GM21526 (cell line): Measurements from ENCODE around the gene RUNX3.

ENCODE experiments used
- ATAC-seq: cut with Tn5 transposase; IDR thresholded peaks from one replicate; pipeline ENCODE4 v1.9.1; 2021; ENCODE audit warnings: moderate library complexity; ENCODE audit not compliant: unreplicated experiment, low FRiP score

Gene RUNX3

DNA sequence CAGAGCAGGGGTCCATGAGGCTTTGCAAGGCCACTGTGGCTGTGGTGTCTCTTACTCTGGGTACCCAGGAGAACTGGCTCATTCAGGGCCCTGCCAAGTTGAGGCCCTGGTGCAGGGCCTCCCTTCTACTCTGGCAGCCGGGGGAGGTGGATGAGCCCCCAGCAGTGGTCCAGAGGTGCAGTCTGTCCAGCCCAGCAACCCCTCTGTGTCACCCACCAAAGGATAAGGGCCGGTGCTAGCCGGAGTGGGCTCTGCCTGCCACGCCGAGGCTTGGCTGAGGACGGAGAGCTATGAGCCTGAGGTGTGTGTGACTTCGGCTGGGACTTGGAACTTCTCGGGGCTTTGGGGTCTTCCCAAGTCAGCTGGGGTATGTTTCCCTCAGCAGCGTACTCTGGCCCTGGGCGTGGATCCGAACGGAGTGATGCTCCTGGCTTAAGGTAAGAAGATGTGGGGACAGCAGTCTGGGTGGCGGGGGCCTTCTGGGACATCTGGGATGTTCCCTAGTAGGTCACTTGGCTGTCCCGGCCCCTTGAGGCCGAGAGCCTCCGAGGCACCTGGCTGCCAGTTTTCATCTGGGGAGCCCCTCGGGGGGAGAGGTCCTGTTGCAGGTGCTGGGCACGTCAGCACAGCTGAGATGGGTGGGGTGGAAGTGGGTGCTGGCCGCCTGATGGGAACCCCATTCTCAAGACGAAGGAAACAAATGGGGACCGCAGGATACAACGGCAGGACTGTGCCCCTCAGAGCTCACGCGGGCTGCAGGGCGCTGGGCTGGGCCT lies 25.9 kb downstream of the RUNX3 start:
- no peak for ATAC-seq

DNA sequence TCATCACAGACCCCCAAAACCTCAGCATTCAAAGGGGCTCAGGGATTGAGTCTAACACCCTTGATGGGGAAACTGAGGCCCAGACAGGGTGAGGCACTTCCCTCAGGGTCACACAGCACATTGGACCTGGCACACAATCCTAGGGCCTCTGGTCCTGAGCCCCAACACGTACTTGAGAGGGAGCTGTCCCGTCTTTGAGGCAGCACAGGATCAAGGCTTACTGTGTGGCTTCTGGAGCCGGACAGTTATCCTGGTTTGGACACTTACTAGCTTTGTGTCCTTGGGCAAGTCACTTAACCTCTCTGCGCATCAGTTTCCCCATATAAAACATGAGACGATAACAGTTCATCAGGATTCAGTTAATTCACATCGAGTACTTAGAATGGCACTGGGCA lies 26.5 kb downstream of the RUNX3 start:
- ATAC-seq = no peak

DNA sequence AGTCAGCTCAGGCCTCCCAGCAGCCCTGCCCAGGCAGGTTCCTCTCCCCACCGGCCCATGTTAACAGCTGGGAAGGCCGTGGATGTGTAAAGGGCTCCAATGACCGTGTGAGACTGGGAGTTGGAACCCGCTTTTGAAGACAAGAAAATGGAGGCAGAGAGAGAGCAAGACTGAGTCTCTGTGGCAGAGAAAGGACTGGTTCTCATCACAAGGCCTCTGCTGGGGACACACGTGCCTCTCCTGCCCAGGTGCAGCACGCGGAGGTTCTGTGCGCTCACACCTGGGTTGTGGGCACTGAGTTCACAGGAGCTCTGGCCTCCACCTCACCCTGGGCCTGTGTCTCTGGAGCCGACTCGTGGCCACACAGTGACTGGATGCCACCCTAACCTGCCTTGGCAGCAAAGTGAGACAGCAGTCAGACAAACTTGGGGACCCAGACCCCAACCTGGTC lies 27.0 kb downstream of the RUNX3 start:
- ATAC-seq = no peak

DNA sequence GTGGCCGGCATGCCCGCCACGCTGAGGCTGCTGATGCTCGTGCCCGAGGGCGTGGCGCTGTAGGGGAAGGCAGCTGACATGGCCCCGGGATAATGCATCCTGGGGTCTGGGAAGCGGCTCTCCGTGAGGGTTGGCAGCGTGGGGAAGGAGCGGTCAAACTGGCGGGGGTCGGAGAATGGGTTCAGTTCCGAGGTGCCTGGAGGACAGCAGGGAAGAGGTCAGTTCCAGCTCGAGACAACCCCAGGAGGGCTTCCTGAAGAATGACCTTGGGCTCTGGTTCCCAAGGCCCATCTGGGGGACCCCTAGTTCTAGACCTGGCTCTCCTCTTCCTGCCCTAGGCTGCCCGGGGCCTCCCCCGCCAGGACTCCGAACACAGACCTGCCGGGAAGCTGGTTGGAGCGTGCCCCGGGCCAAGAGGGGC lies 27.6 kb downstream of the RUNX3 start:
- ATAC-seq = no peak

DNA sequence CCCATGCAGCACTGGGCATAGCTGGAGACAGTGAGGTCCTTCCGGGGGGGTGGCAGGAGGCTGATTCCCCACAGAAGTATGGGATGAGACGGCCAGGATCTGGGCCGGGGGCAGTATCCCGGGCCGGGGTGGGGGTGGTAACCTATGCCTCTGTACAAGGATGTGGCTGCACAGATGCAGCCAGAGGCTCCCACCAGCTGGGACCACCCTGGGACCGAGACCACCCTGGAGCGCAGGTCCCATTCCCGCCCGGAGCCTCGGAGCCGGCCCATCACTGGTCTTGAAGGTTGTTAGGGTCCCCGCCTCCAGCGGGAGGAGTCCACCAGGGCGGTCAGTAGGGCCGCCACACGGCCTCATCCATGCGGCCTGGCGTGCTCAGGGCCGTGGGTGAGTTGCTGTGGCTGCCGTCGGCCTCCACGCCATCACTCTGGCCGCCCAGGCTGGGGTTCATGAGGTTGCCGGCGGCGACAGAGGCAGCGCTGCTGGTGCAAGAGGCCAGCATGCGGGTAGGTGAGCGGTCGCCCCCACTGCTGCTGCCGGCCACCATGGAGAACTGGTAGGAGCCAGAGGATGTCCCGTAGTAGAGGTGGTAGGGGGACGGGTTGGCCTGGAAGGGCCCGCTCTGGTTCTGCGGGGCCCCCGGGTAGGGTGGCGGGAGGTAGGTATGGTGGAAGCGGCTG lies 28.1 kb downstream of the RUNX3 start:
- ATAC-seq = no peak

DNA sequence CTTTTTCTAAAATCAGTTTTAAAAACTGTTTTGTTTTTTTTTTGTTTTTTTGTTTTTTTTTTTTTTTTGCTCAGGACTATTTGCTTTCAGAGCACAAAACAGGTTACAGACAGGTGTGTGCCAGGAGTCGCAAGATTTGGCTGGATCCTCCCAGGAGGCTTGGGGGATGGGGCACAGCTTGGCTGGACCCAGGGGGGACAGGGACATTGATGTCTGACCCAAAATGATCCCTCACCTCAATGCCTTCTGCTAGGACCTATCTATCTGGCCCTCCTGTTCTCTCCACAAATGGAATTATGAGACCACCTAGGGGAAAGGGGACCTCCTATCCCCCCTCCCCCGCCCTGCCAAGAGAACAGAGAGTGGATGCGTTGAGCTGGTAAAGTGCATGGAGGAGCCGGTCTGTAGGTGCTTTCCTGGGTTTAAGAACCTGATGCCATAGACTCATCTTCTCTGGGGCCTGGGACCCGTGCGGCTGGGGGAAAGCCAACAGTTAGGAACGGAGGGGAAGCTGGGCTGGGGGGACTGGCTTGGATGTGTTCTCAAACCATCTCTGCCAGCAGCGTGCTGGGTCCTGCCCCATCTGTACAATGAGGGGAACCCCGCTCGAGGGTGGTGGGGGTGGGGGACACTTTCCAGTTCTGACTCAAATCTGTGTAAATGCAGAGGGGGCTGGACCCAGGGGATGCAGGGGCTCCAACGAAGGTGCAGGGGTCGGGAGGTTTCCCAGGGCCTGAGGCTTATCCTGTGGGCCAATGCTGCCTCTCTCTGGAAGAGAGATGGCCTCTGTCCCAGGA lies 28.9 kb downstream of the RUNX3 start:
- no peak for ATAC-seq

DNA sequence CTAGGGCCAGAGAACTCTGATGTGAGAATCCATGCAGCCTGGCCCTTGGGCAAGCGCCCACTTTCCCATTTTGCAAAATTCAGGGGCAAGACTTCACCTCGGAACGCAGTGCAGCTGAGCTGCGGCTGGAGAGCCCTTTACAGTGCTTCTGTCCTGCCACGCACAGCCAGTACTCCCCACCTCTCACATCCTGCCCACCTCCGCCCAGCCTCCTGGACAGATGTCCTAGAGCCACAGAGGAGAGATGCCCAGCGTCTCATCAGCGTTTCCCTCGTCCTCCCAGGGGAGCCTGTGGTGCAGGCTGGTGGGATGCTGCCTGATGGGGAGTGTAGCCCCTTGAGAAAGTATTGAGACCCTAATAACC lies 29.6 kb downstream of the RUNX3 start:
- ATAC-seq = no peak

DNA sequence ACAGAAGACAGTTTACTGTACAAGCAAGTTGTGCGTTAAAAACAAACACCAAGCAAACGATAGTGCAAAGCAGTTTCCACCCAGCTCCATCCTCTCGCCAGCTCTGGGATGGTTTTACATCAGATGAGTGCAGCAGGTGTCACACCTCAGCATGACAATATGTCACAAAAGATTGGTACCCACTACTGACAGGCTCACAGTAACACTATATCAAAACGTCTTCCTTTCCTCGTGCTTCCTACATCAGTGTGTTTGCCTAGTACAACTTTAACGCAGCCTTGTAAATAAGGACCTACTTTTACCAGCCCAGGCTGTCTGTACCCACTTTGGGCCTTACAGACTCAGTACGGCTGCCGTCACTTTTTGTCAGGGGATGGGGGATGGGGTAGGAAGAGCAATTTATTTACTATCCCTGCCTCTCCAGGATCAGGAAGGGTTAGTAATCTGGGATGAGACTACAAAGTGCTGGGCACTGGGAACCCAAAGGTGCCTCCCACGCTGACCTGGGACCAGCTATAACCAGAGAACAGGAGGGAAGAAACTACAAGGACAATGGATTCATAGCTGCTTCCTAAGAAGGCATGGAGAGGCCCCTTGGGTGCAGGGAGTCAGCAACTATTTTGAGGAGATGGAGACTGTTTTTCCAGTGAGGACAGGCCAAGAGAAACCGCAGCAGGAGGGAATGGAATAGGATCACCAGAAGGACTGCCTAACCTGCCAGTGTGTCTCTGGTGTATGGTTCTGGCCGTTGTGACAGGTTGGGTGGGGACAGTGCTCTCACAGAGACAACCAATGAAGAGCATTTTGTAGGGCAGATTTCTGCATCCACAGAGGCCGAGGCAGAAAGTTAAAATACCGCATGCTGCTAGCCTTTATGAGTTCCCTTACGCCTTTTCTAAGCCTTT lies 30.2 kb downstream of the RUNX3 start:
- no peak for ATAC-seq

DNA sequence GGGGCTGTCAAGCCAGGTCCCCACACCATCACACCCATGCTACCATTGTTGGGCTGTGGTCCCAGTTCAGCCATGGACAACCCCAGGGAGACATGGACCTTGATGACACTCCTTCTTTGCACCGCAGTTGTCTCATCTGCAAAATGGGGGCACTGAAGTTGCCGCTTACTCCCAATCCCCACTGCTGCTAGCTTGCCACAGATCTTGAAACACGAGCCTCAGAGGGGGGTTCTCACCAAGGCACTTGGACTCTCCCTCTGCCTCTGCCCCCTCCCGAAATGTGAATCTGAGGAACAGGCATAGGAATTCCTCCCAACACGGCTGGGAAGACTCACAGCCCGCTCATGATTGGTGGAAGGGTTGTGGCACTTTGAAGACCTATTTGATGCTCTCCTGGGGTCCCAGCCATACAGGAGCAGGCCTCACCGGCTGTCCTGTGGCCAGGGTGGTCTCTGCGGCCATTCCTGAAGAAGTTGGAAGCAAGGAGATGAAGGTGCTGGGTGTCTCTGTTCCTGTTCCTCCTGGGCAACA lies 31.1 kb downstream of the RUNX3 start:
- ATAC-seq = no peak

DNA sequence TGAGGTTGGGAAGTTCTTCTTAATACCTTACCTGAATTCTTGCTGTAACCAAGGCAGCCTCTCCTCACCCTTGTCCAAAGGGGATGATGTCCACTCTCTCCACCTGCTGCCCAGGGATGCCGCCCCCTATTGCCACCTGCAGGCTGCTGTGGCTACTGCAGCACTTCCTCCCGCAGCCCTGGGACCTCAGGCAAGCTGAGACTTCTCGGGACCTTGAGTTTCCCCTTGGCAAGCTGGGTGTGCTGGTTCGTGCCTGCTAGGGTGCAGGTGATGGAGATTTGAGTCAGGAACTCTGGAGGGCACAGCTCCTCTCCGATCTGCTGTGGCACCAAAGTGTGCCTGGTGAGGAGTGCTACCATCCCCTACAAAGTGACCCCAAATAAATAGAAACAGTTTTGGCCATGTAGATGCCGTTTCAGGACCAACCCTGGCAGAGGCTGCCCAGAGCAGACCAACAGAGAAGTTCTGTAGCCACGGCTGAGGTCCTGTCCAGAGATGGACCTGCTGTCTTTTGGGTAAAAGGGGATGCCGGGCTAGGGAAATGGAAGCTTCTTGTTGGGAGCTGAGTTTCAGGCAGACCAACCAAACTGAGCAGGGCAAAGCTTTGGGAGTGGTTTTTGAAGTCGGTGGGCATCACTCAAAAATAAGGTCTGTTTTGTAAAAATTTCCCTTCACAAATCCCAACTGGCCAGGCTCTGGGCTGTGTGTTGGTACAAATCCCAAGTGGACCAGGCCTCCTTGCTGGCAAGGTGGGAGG lies 31.7 kb downstream of the RUNX3 start:
- ATAC-seq = no peak

DNA sequence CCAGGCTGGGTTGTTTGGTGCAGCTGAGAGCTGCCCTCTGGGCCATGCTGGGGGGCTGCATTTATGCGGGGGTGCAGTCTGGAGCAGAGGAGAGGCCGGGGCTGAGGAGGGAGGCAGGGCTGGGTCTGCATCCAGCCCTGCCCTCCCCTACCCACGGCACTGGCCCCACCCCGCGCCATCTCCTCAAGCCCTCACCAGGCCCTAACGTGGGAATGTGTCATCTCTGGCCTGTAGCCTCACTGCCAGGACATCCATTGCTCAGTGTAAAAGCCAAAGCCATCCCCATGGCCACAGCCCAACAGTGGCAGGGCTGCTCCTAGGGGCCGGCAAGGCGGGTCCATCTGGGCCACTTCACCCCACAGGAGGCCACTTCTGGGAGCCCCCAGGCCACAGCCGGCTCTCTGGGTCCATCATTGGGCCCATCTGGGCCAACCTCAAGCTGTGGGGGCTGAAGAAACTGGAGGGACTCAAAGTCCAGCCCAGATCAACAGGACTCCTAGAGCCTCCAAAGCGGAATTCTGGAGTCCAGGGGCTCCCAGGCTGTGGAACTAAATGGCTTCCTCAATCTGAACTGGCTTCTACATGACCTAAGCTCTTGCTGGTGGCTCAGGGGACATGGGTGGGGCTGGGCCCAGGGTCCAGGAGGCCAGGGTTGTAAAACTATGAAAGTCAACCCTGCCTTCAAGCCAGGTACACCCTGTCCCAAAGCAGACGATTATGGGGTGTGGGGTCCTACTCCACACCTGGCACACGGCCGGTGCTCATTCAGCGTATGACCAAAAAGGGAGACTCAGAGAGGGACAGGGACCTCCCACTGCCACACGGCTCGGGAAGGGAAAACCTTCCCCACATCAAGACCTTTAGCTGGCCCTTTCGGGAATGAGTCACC lies 32.6 kb downstream of the RUNX3 start:
- no peak for ATAC-seq

DNA sequence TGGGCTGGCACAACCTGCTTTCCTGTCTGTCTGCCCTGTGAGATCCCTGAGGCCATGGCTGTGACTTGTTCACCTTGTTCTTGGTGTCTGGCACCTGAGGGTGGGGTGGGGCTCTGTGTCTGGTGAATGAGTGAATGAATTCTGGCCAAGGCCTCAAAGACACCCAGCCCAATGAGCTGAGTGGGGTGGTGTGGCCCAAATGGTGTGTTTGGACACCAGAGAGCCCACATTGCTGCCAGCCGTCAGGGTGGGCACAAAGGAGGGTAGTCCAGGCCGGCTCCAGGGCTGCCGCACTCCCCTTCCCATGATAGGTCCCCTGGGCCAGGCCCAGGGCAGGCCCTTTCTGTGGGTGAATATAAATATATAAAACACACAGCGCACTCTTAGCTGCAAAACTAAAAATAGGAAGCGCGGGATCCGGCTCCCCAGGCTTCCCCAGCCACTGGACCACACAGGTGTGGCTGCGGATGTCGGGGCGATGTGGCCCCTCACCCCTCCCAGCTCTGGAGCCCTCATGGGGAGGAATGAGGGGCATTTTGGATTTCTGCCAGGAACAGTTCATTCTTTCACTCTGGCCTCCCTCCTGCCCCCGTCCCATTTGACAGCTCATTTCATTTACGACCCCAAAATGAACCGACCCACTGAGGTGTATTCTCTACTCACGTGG lies 33.3 kb downstream of the RUNX3 start:
- no peak for ATAC-seq

DNA sequence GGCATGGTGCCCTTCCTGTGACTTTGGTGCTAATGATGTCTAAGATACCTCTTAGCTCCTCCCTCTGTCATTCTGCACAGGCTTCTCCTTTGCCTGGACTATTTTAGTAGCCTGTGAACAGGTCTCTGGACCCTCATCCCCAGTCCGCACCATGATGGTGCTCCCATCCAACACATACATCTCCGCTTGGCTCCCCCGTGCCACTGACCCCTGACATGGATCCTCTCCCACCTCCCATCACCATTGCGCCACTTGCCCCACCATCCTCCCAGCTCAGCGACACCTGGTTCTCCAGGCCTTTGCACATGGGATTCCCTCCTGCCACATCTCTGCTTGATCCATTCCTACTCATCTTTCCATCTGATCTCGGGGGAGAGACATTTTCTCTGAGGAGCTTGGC lies 33.9 kb downstream of the RUNX3 start:
- ATAC-seq = no peak

DNA sequence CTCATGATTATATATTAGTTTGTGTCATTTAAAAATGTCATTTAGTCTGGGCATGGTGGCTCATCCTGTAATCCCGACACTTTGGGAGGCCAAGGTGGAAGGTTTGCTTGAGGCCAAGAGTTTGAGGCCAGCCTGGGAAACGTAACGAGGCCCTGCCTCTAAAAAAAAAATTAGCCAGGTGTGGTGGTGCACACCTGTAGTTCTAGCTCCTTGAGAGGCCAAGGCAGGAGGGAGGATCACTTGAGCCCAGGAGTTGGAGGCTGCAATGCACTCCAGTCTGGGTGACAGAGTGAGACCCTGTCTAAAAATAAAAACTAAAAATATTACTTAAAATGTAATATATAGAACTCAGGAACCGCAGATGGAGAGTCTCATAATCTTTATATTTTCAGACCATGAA lies 34.6 kb downstream of the RUNX3 start:
- ATAC-seq = no peak

DNA sequence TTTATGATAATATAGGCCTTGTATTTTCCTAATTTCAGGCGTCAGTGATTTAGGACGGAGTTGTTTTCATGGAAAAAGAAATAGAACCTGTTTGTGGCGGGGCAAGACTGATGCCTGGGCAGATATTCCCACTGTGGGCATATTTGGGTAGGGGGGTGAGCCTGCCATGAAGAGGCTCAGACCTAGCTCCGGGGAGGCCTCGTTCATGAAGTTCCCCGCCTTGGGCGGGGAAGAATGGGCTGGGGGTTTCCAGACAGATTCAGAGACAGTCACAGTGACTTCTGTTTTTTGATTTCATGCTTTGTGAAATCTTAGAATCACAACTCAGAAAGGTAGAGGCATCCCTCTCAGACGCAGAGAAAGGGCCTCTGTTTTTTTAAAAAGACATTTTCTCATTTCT lies 36.1 kb downstream of the RUNX3 start:
- ATAC-seq = no peak

DNA sequence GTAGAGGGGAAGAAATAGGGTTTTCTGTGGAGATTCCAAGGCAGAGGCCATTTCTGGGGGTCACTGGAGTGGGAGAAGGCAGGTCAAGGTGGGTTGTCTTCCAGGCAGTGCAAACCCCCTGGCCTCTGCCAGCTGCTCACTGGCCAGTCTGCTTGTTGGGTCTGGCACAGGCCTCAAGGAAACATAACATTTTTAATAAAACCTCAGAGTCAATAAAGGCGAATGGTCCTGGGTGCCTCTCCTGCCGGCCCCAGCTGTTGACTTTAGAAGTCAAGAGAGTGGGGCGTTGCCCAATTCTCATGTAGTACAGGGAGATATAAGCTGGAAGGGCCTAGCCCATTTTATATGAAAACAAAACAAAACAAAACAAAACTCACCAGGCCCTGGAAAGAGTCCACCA lies 36.6 kb downstream of the RUNX3 start:
- no peak for ATAC-seq

DNA sequence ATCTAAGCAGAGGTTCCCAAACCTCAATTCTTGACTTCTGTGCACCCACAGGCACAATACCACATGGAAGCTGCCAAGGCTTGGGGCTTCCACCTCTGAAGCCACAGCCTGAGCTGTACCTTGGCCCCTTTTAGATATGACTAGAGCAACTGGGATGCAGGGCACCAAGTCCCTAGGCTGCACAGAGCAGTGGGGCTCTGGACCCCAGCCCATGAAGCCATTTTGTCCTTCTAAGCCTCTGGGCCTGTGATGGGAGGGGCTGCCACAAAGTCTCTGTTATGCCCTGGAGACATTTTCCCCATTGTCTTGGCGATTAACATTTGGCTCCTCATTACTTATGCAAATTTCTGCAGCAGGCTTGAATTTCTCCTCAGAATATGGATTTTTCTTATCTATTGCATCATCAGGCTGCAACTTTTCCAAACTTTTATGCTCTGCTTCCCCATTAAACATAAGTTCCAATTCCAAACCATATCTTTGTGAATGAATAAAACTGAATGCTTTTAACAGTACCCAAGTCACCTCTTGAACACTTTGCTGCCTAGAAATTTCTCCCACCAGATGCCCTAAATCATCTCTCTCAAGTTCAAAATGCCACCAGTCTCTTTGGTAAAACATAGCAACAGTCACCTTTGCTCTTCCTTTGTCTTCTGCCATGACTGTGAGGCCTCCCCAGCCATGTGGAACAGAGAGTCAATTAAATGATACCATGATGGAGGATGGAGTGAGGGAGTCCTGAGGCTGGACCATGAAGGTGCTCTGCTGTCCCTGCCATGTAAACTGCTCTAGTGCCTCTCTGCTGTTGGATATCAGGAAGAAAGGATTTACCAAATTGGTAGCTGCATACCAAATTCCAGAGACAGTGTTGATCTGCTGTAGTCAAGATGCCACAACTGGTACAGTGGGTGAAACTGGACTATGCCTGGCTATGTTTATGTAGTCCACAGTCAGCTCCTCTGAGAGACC lies 37.6 kb downstream of the RUNX3 start:
- no peak for ATAC-seq
